NOMO-1 (cell line): ENCODE measurements around the gene MAP2.

Experiments used
- DNase-seq, 2 experiments: peaks; one replicate each; lab custom pipeline; 2025; ENCODE audit not compliant: unreplicated experiment in 2 of 2; lab: John Stamatoyannopoulos, UW

MAP2 gene

DNA sequence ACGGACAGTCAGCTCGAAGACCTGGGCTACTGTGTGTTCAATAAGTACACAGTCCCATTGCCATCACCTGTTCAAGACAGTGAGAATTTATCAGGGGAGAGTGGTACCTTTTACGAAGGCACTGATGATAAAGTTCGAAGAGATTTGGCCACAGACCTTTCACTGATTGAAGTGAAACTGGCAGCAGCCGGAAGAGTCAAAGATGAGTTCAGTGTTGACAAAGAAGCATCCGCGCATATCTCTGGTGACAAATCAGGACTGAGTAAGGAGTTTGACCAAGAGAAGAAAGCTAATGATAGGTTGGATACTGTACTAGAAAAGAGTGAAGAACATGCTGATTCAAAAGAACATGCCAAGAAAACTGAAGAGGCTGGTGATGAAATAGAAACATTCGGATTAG, 270.9 kb downstream of the MAP2 start:
- DNase-seq: no peak

DNA sequence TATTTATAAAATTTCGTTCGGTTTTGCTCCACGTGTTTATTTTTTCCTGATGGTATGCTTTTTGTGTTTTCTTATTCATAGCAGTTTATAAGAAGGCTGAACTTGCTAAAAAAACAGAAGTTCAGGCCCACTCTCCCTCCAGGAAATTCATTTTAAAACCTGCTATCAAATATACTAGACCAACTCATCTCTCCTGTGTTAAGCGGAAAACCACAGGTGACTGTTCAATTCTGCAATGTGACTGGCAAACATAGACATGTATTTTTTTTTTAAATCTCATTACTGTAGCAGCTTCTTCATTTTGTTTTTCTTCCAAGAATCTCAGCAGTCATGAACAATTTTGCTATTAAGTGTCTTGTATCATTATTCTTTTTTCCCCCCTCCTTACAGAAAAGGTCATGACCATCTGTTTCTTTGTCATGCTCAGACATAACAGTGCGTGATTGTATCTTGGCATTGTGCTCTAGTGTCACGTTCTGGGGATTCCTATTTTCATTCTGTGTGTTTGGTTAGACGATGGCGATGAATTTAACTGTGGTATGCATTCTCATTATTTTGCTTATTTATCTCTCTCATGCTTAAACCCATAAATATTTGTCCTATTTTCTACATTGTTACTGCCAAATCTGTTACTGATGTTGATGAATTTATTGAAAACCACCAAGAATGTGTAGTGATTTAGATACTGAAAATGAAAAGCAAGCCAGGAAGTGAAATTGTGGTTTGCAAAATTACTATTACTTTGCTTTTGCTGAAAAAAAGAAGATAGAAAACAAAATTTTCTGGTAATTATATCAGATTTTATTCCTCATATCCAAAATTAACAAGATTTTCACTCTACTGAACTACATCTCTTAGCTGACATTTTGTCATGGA, 273.2 kb downstream of the MAP2 start:
- DNase-seq: no peak

DNA sequence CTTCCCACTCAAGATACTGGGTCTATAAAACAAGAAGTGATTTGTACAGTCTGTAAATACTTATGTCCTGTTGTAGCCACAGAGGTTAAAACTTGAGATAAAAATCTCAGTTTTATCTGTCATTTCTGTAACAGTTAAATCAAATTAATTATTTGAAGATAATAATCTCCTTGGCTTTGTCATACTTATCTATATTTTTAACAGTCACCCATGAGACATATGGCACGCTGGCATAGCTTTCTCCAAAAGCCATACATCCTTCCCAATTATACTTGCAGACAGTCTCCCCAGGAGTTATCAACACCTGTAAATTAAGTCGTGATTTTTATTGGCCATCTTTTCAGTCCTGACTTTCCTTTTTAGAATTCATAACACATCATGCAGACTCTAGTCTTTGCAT, 278.9 kb downstream of the MAP2 start:
- DNase-seq: no peak

DNA sequence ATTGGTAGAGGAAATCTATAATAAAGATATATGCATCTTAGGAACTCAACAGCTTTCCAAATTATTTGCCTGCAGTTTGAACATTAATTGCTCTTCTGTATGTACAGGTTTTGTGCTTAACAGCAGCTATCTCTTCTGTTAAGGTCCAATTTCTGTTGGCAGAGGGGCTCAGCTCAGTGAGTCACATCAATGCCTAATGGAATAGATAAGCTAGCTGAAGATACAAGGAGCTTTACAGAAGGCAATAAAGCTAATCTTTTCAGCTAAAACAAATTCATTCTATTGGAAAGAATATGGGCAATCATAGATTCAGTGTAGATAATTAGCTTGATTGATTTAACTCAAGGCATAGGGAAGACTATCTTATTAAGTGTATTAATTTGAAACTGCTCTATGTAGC, 289.4 kb downstream of the MAP2 start:
- DNase-seq: no peak

DNA sequence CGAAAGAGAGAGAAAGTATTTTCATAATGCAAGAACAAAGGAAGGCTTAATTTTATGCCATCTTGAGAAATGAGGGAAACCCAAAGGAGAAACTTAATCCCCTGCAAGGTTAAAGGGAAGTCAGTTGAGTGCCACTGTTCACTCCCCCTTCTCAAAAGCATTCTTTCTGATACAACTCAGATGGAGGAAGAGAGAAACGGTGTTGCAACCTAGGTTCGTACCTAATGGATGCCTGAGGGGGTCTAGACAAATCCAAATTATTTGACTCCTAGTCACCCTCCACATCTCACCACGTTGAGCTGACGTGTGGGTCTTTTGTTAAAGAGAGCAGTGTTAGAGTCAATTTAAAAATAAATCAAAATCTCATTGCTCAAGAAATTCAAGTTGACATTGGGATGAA, 295.2 kb downstream of the MAP2 start:
- DNase-seq: no peak

DNA sequence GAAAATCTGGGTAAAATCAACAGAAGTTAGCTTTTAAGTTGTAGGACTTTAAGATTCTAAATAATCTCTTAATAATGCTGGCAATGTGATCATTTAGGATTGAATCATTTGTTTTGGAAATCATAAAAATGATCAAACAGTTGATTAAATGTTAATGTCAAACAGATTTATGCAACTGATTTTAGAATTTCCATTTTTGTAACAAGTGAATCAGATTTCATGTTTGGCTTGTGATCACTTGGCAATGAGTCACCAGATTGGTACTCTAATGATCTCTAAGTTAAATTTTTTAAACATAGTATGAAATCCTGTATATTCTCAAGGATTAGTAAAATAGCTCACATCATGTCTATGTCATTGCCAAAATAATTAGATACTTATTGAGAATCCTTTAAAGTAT, 297.6 kb downstream of the MAP2 start:
- DNase-seq: no peak

DNA sequence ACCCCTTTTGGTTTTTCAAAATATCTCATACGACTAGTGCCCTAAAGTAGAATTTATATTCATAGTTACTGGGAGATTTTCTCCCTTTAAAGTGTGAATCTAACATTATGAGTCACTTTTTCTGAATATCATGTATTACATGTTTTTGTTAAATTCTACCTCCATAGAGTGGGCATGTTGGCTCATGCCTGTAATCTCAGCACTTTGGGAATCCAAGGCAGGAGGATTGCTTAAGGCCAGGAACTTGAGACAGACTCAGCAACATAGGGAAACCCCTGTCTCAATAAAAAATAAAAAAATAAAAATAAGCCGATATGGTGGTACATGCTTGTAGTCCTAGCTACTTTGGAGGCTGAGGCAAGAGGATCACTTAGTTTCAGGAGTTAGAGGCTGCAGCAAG, 302.5 kb downstream of the MAP2 start:
- no peak for DNase-seq

DNA sequence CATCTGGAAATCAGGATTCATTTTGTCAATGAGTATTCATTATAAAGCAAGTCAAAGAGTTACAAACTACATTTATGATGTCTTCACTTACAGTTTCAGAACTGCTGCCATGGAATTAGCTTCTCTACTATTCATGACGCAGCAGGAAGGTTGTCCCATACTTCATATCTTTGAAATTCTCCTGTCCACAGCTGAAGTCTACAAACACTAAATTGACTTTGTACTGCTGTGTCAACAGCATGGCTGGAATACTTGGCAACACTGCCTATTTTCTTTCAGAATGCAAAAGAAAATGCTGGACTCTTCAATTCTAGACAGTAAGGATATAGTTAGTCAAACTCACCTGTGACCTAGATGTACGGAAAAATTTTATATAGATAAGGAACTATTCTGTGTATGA, 303.2 kb downstream of the MAP2 start:
- DNase-seq: no peak

DNA sequence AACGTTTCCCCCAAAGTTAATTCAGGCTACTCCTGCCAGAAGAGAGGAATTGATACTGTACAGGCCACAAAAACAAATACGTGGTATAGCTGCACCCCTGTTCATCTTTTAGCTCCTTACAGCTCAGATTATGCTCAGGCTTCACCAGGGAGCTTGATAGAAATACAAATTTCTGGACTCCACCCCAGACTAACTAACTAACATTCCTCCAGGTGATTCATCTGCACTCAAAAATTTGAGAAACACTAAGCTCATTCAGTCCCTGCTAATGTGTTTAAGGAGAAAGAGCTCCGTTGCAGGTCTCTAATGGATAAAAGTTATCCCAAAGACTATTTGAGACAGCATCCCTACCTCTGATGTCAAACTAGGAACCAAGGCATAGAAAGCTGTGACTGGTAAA, 311.0 kb downstream of the MAP2 start:
- no peak for DNase-seq

DNA sequence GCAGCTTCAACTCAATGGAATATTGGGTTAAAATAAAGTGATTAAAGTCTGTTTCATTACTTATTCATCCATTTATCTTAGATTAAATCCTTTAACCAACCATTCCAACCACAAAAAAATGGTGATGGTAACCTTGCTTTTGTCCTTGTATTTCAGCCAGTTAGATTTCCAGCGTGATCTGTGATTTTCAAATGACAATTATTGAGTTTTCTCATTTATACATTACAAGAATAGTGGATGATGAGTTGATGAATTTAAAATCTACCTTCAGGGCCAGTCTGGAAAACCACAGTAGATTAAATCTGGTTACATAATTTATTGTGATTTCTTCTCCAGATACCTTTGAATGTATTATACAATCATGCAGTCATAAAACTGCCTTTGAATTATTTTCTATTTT, 318.1 kb downstream of the MAP2 start:
- DNase-seq: no peak

DNA sequence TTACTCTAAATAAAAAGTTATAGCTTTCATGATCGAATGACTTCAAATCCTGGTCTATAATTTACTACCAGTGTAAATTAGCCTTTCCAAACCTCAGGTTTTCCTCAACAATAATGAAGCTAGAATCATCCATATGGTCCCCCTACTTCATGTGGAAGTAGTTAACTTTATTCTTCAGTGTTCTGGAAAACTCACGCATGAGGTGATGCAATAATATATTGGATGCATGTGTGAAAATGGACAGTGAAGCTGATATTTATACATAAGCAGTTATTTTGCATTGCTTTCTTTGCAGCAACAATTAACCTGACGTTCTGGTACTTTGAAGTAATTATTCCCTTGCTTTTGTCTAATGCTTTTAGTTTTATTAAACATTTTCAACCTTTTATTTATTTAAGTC, 329.2 kb downstream of the MAP2 start:
- DNase-seq: no peak

DNA sequence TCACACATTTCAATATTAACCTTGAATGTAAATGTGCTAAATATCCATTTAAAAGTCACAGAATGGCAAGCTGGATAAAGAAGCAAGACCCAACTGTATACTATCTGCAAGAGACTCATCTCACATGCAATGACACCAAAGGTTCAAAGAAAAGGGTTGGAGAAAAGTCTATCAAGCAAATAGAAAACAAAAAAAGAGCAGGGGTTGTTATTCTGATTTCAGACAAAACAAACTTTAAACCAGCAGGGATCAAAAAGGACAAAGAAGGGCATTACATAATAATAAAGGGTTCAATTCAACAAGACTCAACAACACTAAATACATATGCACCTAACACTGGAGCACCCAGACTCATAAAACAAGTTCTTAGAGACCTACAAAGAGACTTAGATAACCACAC, 333.3 kb downstream of the MAP2 start:
- no peak for DNase-seq

DNA sequence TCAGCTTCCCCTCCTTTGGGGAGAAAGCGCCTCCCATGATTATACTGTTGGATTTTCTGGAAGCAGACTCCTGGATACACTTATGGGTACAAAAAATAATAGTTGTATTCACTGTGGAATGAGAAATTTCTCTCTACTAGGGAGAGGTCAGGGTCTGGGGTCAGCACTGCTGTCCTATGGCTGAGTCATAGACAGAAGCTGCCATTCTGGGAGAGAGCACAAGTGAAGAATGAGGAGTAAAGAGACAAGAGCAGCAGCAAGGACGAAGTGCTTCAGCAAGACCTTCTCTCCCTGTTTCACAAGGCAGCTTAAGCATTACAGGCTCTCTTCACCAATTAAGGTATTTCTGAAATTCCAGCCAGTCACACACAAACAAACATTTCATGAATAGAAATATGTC, 337.7 kb downstream of the MAP2 start:
- no peak for DNase-seq

DNA sequence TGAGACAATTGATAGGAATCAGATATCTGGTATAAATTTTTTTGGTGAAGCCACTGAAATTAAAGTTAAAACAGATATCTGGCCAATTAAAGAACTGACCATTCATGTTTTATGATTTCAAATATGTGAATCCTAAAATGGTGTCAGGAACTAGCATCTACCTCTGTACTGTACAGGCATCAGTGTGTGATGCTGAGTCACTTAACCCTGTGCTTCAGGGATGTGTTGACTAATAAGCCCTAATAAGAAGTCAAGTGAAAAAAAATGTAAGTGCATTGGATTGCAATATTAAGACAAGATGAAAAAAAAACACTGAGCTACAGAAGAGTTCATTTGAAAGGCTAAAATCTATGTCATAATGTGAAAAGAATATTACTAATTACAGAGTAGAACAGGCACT, 338.7 kb downstream of the MAP2 start:
- no peak for DNase-seq

DNA sequence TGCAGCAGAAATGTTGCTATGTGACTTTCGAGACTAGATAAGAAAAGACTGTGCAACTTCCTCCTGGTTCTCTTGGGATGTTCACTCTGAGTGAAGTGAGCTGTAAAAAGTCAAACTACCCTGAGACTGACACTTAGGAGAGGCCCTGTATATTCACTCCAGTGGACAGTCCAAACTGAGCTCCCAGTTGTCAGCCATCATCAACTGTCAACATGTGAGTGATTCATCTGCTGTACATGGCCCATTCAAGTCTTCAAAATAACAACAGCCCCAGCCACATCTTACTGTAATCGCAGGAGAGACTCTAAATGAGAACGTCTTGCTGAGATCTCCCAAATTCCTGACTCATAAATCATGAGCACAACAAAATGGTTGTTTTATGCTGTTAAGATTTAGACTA, 339.3 kb downstream of the MAP2 start:
- no peak for DNase-seq

DNA sequence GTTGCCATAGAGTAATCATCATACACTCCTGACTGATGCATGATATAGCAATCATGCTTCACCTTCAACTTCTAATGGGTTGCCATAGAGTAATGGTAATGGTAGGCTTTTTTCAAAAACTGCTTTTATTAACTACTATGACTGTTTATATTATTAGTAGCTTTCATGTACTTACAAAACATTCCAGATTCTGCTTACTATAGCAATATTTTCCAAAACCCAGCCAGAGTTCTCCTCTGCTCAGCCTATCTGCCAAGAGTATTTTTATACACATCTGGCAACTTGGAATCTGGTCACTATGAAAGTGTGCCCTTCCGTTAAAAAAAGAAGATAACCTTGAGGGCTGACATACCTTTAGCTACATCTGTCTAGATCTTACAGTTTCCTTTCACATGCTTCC, 342.8 kb downstream of the MAP2 start:
- no peak for DNase-seq

DNA sequence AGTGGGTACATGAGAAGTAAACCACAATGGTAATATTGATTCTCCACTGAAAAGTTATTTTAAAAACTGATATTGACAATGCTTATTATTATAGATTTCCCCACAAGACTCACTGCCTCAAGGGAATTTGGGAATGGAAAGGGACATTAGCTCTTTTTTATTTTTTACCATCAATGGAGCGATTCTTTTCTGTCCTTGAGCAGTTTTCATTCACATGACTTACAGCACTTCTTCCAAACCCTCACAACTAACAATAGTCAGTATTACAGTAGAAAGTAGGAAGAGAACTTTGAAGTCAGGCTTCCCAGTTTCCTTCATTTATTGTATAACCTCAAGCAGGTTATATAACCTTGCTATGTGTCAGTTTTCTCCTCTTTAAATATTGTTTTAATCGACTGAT, 343.5 kb downstream of the MAP2 start:
- DNase-seq: no peak

DNA sequence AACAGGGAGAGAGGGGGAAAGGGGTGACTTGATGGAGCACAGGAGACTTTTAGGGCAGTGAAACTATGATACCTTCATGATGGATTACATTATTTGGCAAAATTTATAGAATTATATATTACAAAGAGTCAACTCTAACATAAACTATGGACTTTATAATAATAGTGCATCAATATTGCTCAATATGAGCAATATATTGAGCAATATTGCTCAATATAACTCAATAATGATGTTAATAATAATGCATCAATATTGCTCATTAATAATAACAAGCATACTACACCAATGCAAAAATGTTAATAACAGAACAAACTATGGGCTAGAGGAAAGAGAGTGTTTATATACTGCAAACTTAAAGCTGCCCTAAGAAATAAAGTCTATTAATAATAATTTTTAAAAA, 344.7 kb downstream of the MAP2 start:
- no peak for DNase-seq

DNA sequence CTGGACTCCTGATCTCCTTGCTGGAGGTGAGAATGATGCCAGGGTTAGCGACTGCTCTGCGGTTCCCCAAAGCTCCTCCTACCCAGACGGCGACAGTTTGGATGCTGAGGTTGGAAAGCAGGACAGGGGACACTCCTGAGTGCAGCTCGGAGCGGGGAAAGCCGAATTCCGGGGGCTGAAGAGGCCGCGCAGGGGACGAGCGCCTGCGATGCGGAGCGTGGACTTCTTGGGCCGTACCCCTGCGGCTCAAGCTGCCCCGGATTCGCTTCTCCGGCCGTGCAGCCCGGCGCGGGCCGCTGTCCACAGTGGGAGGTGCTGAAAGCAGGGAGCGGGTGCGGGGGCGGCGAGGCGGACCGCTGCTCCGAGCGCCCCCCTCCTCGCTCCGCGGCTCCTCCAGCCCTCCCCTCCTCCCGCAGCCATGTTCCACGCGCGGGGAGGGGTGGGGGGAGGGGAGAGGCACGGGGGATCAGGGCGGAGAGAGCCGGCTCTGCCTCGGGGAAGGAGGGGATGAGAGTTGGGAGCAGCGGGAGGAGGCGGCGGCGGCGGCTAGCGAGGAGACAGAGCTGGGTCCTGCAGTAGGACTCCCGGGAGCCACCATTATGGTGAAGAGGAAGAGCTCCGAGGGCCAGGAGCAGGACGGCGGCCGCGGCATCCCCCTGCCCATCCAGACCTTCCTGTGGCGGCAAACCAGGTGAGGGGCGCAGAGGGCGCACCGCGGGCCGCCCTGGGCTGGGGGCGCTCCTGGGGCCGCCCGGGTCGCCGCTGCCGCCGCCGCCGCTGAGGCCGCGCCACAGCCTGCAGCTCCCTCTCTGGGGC, 347.8 kb downstream of the MAP2 start, which contains the start of gene UNC80:
UNC80 (plus strand) TSS at position 359 of the 816 bp plus-strand sequence; CDS start at position 600, 241 bp downstream.
- DNase-seq: no peak

DNA sequence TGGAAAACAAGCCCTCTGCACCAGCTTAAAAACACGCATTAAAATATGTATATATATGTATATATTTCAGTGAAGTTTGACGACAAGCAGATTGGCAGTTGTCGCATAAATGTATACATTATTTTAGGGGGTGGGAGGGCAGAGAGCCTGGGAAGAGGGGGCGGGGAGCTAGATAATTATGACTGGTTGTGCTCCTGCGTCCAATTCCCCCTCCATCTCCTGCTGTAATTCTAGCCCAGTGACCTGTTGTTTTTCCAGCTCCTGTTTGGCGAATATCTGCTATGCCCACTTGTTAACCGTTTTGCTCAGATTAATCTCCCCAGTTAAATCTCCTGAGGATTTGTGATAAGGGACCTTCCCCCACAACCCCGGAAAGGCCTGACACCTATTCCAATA, 348.4 kb downstream of the MAP2 start:
- DNase-seq: no peak

DNA sequence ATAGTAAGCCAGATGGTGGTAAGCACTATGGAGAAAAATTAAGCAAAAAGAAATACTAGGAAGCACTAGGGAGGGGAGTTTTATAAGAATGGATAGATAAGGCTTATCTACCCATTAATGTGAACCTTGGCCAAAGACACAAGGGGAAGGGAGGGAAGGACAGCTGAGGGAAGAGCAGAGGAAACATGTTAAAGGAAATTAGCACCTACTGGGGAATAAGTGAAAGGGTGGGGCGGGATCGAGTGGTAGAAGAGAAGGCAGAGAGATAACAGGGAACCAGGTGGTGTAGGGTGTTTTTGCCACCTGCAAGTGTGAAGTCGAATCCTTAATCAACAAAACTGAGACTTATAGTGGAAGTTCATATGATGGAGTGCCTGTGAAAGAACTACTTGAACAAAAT, 349.5 kb downstream of the MAP2 start:
- no peak for DNase-seq
